A673 (cell line): ENCODE results near the gene DNAI7. TPM values are rescaled to one million over a fixed set of nuclear protein-coding genes. Genes with fewer than 3 reads are reported as not detected.

Experiments used
- BruUV-seq: library from RNA; stranded (reverse); fragments of 400-500 nt; replicated peaks from 2 replicates; lab custom pipeline; 2021; lab: Mats Ljungman, UMichigan
- CTCF ChIA-PET: fragments of 300-600 bp; sonication (Branson Sonifier 250); formaldehyde crosslinking; loops from one replicate; lab custom pipeline; 2022; ENCODE audit warnings: antibody characterized with exemption; lab: Charles Lee
- POLR2A ChIA-PET: fragments of 300-600 bp; sonication (Branson Sonifier 250); formaldehyde crosslinking; loops from one replicate; lab custom pipeline; 2022; ENCODE audit warnings: antibody characterized with exemption; ENCODE audit not compliant: low non-redundant PET; lab: Charles Lee
- DNase-seq: peaks from one replicate; pipeline ENCODE4 v3.0.0-alpha.2; 2015; ENCODE audit warnings: low spot score
- H3K27ac ChIP-seq: fragments of 200-600 bp; sonication (generic); 2 replicates; pipeline ENCODE4 v1.5.1; 2016; ENCODE audit warnings: mixed run types, low read depth, mild to moderate bottlenecking, mixed read lengths, antibody characterized with exemption, low read length; ENCODE audit not compliant: poor library complexity, severe bottlenecking
- H3K27me3 ChIP-seq: fragments of 200-600 bp; sonication (generic); replicated peaks from 2 replicates; pipeline ENCODE4 v1.6.1; 2017; ENCODE audit warnings: mixed run types, low read depth, mild to moderate bottlenecking, mixed read lengths, antibody characterized with exemption, low read length; ENCODE audit not compliant: insufficient read depth, poor library complexity
- H3K36me3 ChIP-seq: fragments of 200-600 bp; sonication (generic); 2 replicates; pipeline ENCODE4 v1.6.1; 2016; ENCODE audit warnings: mixed run types, mild to moderate bottlenecking, mixed read lengths, antibody characterized with exemption, low read length; ENCODE audit not compliant: insufficient read depth, poor library complexity, severe bottlenecking
- H3K4me1 ChIP-seq: fragments of 200-600 bp; sonication (generic); 2 replicates; pipeline ENCODE4 v1.6.1; 2017; ENCODE audit warnings: mixed run types, mild to moderate bottlenecking, mixed read lengths, antibody characterized with exemption, low read length; ENCODE audit not compliant: insufficient read depth, poor library complexity, severe bottlenecking
- H3K4me3 ChIP-seq: fragments of 200-600 bp; sonication (generic); 2 replicates; pipeline ENCODE4 v1.5.1; 2016; ENCODE audit warnings: low read depth, mixed run types, mild to moderate bottlenecking, mixed read lengths, low read length; ENCODE audit not compliant: poor library complexity, severe bottlenecking
- H3K9me3 ChIP-seq: fragments of 200-600 bp; sonication (generic); 2 replicates; pipeline ENCODE4 v1.6.1; 2016; ENCODE audit warnings: mixed run types, low read depth, mild to moderate bottlenecking, mixed read lengths, antibody characterized with exemption, low read length; ENCODE audit not compliant: poor library complexity, severe bottlenecking
- CTCF ChIP-seq: fragments of 300-800, 200-600 bp; sonication (generic); conservative IDR thresholded peaks from 2 replicates; pipeline ENCODE4 v1.5.1; 2017; ENCODE audit warnings: low read depth, mild to moderate bottlenecking, antibody characterized with exemption, low read length, moderate library complexity, mixed read lengths
- EZH2 ChIP-seq: fragments of 200-600 bp; sonication (generic); IDR thresholded peaks from 2 replicates; pipeline ENCODE4 v1.6.1; 2017; ENCODE audit warnings: borderline replicate concordance, low read depth, mild to moderate bottlenecking, mixed read lengths, antibody characterized with exemption, low read length; ENCODE audit not compliant: poor library complexity, severe bottlenecking
- intact Hi-C: fragments of 100-400 bp; cut with micrococcal nuclease; formaldehyde crosslinking; loops from one replicate; pipeline ENCODE4 v1.10.0; 2022; ENCODE audit not compliant: unreplicated experiment
- total RNA-seq: library from RNA; stranded (reverse); gene quantifications from 2 replicates; pipeline ENCODE4 v1.2.3, GENCODE V29; 2021

DNAI7 gene
- total RNA-seq, 1 experiment from 2014 or later, result 0.73 TPM

GRCh38 chr12:25197608-25198007 lies 2.6 kb upstream of the DNAI7 start:
- no peaks in the 10 kb centered on the region for H3K9me3 ChIP-seq
- H3K27ac ChIP-seq, result no peak overlapping the region
- DNase-seq, result no peak
- no peak for TF ChIP-seq CTCF
- no peak for TF ChIP-seq EZH2
- POLR2A ChIA-PET, result no interaction called here
- H3K27me3 ChIP-seq, result no peaks in the 10 kb centered on the region
- intact Hi-C loops, result no loop called here
- H3K4me3 ChIP-seq, result no peak overlapping the region
- CTCF ChIA-PET, result no interaction called here
- no TSS peak for BruUV-seq
- H3K36me3 ChIP-seq, result no peaks in the 10 kb centered on the region
- H3K4me1 ChIP-seq, result peaks cover 5% of the 10 kb centered on the region

- no peaks in the 10 kb centered on the region for H3K27me3 ChIP-seq
- BruUV-seq, result no TSS peak
- ChIA-PET CTCF (no interaction called here), POLR2A (no interaction called here)
- intact Hi-C loops, result no loop called here
- TF ChIP-seq EZH2 (no peak), CTCF (no peak)
- peaks cover 5% of the 10 kb centered on the region for H3K4me1 ChIP-seq
- peak overlapping the region; percentile 47 for H3K27ac ChIP-seq
- no peaks in the 10 kb centered on the region for H3K9me3 ChIP-seq
- no peaks in the 10 kb centered on the region for H3K36me3 ChIP-seq
- peak overlapping the region; percentile 68 for H3K4me3 ChIP-seq
- DNase-seq, result no peak
Observed at GRCh38 chr12:25194722-25195055, 271 bp downstream of the DNAI7 start.

GRCh38 chr12:25194214-25194613 lies 746 bp downstream of the DNAI7 start:
- intact Hi-C loops, result no loop called here
- no peaks in the 10 kb centered on the region for H3K36me3 ChIP-seq
- ChIA-PET POLR2A (no interaction called here), CTCF (no interaction called here)
- DNase-seq, result peak; percentile 13
- H3K9me3 ChIP-seq, result no peaks in the 10 kb centered on the region
- H3K4me3 ChIP-seq, result peak overlapping the region; percentile 68
- no peaks in the 10 kb centered on the region for H3K27me3 ChIP-seq
- no TSS peak for BruUV-seq
- H3K4me1 ChIP-seq, result peaks cover 5% of the 10 kb centered on the region
- no peak for TF ChIP-seq CTCF
- TF ChIP-seq EZH2, result no peak
- peak overlapping the region; percentile 47 for H3K27ac ChIP-seq
